Astrocyte (in vitro differentiated cells and primary cell): ENCODE data around the gene TMEM30A. TPM values are rescaled to one million over a fixed set of nuclear protein-coding genes. Genes with fewer than 3 reads are reported as not detected.

ENCODE experiments used
- DNase-seq: peaks from one replicate; pipeline ENCODE4 v3.0.0-alpha.2; 2010; ENCODE audit warnings: low read depth
- FAIRE-seq: peaks from 2 replicates; lab custom pipeline; 2011; peaks lifted over from hg19 to GRCh38; lab: Jason Lieb, UNC
- H2AFZ ChIP-seq: 2 replicates; pipeline ENCODE4 v1.6.0; 2012; ENCODE audit warnings: low read depth, low read length, inconsistent platforms
- H3K27ac ChIP-seq: 2 replicates; pipeline ENCODE4 v1.5.1; 2011; ENCODE audit warnings: low read depth, low read length, inconsistent platforms
- H3K27me3 ChIP-seq: 2 replicates; pipeline ENCODE4 v1.6.0; 2011; ENCODE audit warnings: low read length, inconsistent platforms; ENCODE audit not compliant: insufficient read depth
- H3K36me3 ChIP-seq: 2 replicates; pipeline ENCODE4 v1.5.1; 2011; ENCODE audit warnings: low read length, inconsistent platforms; ENCODE audit not compliant: insufficient read depth
- H3K4me1 ChIP-seq: 2 replicates; pipeline ENCODE4 v1.5.1; 2011; ENCODE audit warnings: low read length, inconsistent platforms; ENCODE audit not compliant: insufficient read depth
- H3K4me2 ChIP-seq: 2 replicates; pipeline ENCODE4 v1.6.0; 2012; ENCODE audit warnings: low read length, inconsistent platforms
- H3K4me3 ChIP-seq: 2 replicates; pipeline ENCODE4 v1.5.1; 2011; ENCODE audit warnings: low read depth, mild to moderate bottlenecking, low read length, inconsistent platforms; ENCODE audit not compliant: insufficient read depth
- H3K79me2 ChIP-seq: 2 replicates; pipeline ENCODE4 v1.6.0; 2012; ENCODE audit warnings: mild to moderate bottlenecking, low read length, inconsistent platforms; ENCODE audit not compliant: insufficient read depth
- H3K9ac ChIP-seq: 2 replicates; pipeline ENCODE4 v1.6.0; 2012; ENCODE audit warnings: mild to moderate bottlenecking, low read length, inconsistent platforms
- H3K9me3 ChIP-seq: 2 replicates; pipeline ENCODE4 v1.5.1; 2012; ENCODE audit warnings: low read depth, mild to moderate bottlenecking, low read length, inconsistent platforms; ENCODE audit not compliant: insufficient read depth
- H4K20me1 ChIP-seq: 2 replicates; pipeline ENCODE4 v1.6.0; 2012; ENCODE audit warnings: low read length, inconsistent platforms; ENCODE audit not compliant: insufficient read depth
- H3K27ac Mint-ChIP-seq: one replicate; pipeline ENCODE4 v1.8.0; 2021; ENCODE audit warnings: mild to moderate bottlenecking, mixed read lengths; ENCODE audit not compliant: unreplicated experiment
- H3K27me3 Mint-ChIP-seq: one replicate; pipeline ENCODE4 v1.8.0; 2021; ENCODE audit warnings: low read depth, mixed read lengths; ENCODE audit not compliant: unreplicated experiment
- H3K36me3 Mint-ChIP-seq: one replicate; pipeline ENCODE4 v1.8.0; 2021; ENCODE audit warnings: low read depth, mixed read lengths; ENCODE audit not compliant: unreplicated experiment
- H3K4me1 Mint-ChIP-seq: one replicate; pipeline ENCODE4 v1.8.0; 2021; ENCODE audit warnings: low read depth, mixed read lengths; ENCODE audit not compliant: unreplicated experiment
- H3K4me3 Mint-ChIP-seq: one replicate; pipeline ENCODE4 v1.8.0; 2021; ENCODE audit warnings: mild to moderate bottlenecking, moderate library complexity, mixed read lengths; ENCODE audit not compliant: unreplicated experiment
- H3K9me3 Mint-ChIP-seq: one replicate; pipeline ENCODE4 v1.8.0; 2021; ENCODE audit warnings: mild to moderate bottlenecking, mixed read lengths; ENCODE audit not compliant: unreplicated experiment
- CTCF ChIP-seq: IDR thresholded peaks from 2 replicates; pipeline ENCODE4 v1.5.1; 2011; ENCODE audit warnings: low read depth, mild to moderate bottlenecking, inconsistent platforms, low read length, moderate library complexity; ENCODE audit not compliant: insufficient read depth
- EZH2 ChIP-seq: IDR thresholded peaks from 2 replicates; pipeline ENCODE4 v1.6.1; 2012; ENCODE audit warnings: mild to moderate bottlenecking, low read length, inconsistent platforms; ENCODE audit not compliant: insufficient read depth
- total RNA-seq: library from RNA; stranded (reverse); gene quantifications from 2 replicates; pipeline ENCODE4 v1.2.1, GENCODE V29; 2021

Gene TMEM30A
- total RNA-seq, 1 donor from 2014 or later = 166 TPM

GRCh38 chr6:75317503-75318206, 33.1 kb upstream of the TMEM30A start:
- peak; percentile 80 for DNase-seq
- H3K4me3 Mint-ChIP-seq = peak overlapping the region; percentile 11

DNA sequence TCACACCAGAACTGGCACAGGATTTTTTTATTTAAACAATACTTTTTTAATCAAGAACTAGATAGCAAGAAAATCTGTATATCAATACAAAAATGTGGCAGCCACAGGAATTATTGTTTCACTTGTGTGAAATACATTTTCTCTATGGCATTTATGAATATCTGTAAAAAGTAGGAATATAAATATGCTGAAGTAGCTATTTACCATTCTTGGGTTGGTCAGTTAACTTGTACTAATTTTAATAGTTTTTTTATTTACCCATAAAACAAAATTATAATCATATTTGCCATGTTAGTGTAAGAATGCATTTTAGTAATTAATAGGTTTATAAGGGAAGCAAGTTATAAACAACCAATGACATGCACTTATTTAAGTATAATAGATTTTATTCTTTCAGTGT, 31.4 kb upstream of the TMEM30A start:
- H3K27me3 Mint-ChIP-seq = no peaks in the 10 kb centered on the region
- Histone ChIP-seq H4K20me1 (no peaks in the 10 kb centered on the region), H2AFZ (no peak overlapping the region), H3K4me3 (no peak overlapping the region), H3K36me3 (no peaks in the 10 kb centered on the region), H3K4me2 (no peak overlapping the region), H3K79me2 (no peaks in the 10 kb centered on the region), H3K27me3 (peaks cover 8% of the 10 kb centered on the region), H3K27ac (no peak overlapping the region), H3K4me1 (peaks cover 16% of the 10 kb centered on the region), H3K9ac (no peak overlapping the region), H3K9me3 (no peaks in the 10 kb centered on the region)
- H3K4me3 Mint-ChIP-seq = no peak overlapping the region
- DNase-seq = no peak
- H3K9me3 Mint-ChIP-seq = peaks cover 1% of the 10 kb centered on the region
- H3K4me1 Mint-ChIP-seq = peaks cover 11% of the 10 kb centered on the region
- FAIRE-seq = no peak
- H3K36me3 Mint-ChIP-seq = peaks cover 2% of the 10 kb centered on the region
- H3K27ac Mint-ChIP-seq = no peak overlapping the region
- TF ChIP-seq CTCF (no peak), EZH2 (no peak)

More at GRCh38 chr6:75317503-75318206, 33.1 kb upstream of the TMEM30A start:
- Histone ChIP-seq H3K4me2 (peak overlapping the region; percentile 73), H3K4me3 (no peak overlapping the region), H3K36me3 (no peaks in the 10 kb centered on the region), H3K9me3 (no peaks in the 10 kb centered on the region), H4K20me1 (no peaks in the 10 kb centered on the region), H2AFZ (peak overlapping the region; percentile 20), H3K27me3 (peaks cover 8% of the 10 kb centered on the region), H3K79me2 (no peaks in the 10 kb centered on the region), H3K27ac (no peak overlapping the region), H3K9ac (no peak overlapping the region), H3K4me1 (peaks cover 16% of the 10 kb centered on the region)
- peaks cover 4% of the 10 kb centered on the region for H3K9me3 Mint-ChIP-seq
- H3K4me1 Mint-ChIP-seq = peaks cover 11% of the 10 kb centered on the region
- H3K27me3 Mint-ChIP-seq = no peaks in the 10 kb centered on the region
- H3K27ac Mint-ChIP-seq = peak overlapping the region; percentile 72
- FAIRE-seq = peak; percentile 95
- TF ChIP-seq CTCF (no peak), EZH2 (no peak)
- peaks cover 2% of the 10 kb centered on the region for H3K36me3 Mint-ChIP-seq
